Retina (tissue), 1 donor: ENCODE results near the gene GDPD5.

ENCODE experiments used
- DNase-seq: peaks from one replicate; pipeline ENCODE4 v3.0.0-alpha.2; 2016

GDPD5 gene

DNA sequence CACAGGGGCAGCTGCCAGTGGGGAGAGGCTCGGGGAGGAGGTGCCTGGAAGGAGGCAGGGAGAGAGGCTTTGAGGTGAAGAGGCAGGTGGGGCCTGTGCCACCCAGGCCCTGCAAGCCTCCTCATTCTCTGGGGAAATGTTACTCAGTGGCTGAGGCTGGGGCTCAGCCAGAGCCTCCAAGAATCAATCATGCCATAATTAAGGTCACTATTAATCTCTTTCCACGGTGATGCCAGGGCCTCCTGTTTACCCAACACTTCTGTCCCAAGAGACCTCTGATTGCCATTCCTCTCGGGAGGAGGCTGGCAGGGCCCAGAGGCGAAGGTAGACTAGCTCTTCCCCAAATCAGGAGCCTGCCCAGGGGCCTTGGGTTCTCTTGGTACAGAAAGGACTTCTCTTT, 38.4 kb downstream of the GDPD5 start:
- DNase-seq, result no peak

DNA sequence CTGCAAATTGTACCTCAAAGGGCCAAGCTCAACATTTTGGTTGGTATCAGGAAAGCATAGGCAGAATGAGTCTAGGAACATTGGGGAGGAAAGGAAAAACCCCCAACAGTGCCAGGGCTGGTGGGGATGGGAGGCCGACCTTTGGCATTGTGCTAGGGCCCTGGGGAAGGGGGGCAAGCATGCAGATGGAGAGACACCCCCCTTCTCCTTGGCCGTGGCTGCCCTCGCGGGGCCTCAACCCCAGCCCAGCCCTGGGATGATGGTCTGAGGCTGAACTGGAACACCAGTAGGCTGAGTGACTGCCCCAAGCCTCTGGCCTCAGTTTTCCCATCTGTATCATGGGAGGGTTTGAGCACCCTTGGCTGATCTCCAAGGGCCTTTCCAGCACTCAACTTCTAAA, 40.0 kb downstream of the GDPD5 start:
- no peak for DNase-seq

- no peak for DNase-seq
Observed at GRCh38 chr11:75482931-75483469, 42.7 kb downstream of the GDPD5 start.

- DNase-seq, result no peak
Observed at GRCh38 chr11:75481922-75482606, 43.7 kb downstream of the GDPD5 start.

GRCh38 chr11:75481223-75481921, 44.4 kb downstream of the GDPD5 start:
- DNase-seq, result no peak

DNA sequence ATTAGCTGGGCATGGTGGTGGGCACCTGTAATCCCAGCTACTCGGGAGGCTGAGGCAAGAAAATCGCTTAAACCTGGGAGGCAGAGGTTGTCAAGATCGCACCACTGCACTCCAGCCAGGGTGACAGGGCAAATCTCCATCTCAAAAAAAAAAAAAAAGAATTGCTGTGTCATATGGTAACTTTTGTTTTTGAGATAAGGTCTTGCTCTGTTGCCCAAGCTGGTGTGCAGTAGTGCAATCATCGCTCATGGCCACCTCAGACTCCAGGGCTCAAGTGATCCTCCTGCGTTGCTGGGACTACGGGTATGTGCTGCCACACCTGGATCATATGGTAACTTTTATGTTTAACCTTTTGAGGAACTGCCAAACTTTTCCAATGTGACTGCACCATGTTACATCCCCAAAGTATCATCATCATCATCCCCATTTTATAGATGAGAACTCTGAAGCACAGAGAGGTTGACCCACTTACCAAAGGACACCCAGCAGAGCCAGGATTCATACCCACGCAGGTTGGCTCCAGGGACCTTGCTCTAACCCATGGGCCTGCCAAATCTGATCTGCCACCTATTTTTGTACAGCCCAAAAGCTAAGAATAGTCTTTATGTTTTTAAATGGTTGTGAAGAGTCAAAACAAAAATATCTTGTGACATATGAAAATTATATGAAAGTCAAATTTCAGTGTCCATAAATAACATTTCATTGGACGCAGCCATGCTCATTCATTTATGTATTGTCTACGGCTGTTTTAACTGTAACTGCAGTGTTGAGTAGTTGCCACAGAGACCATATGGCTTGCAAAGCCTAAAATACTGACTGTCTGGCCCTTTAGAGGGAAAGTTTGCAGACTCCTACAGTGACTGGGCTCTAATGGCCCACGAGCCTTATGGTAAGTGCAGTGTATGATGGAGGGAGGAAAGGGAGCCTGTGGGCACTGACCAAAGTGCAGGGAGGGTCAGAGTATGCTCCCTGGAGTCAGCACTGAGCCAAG, 45.3 kb downstream of the GDPD5 start:
- no peak for DNase-seq

GRCh38 chr11:75479597-75480145, 46.1 kb downstream of the GDPD5 start:
- no peak for DNase-seq

DNA sequence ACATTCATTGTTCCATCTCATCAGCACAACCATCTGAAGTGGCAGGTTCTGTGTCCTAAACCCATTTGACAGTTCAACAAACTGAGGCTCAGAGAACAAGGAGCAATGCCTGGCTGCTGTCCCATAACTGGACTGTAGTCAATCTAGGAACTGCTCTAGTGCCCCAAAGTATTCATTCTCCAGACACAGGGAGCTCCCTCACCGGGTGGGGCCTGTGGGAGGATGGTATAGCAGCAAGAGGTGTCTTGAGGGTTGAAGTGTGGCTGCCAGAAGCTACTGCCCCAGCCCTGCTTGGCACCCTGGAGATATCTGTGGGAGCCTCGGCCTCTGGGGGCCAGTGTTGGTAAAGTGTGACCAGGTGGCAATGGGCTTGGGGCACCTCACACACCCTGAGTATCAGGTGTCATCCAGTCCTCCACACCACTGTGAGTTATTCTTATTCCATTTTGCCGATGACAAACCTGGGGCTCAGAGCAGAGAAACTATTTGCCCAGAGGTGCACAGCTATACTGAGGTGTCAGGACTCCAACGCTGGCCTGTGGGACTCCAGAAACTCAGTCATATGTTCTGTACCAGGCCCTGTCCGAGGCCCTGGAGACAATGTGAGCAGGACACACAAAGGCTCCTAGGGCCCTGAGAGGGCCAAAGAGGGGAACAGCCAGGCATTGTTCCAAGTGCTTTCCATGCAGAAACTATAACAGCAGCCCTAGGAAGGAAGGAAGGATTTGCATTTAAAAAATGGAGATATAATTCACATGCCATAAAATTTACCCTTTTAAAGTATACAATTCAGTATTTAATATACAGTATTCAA, 46.8 kb downstream of the GDPD5 start:
- DNase-seq, result no peak

DNA sequence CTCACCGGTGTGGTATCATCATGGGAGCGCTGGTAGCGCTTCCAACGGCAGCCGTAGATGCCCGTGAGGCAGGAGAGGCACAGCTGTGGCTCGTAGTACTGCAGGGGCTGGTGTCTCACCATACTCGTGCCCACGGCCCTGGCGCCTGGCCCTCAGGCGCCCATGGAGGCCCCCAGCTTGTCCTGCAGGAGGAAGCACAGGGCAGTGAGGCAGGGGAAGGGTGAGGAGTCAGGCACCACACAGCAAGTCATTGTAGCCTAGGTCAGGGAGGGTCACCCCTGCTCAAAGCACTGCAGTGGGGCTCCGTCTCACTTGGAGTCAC, 48.2 kb downstream of the GDPD5 start:
- no peak for DNase-seq

DNA sequence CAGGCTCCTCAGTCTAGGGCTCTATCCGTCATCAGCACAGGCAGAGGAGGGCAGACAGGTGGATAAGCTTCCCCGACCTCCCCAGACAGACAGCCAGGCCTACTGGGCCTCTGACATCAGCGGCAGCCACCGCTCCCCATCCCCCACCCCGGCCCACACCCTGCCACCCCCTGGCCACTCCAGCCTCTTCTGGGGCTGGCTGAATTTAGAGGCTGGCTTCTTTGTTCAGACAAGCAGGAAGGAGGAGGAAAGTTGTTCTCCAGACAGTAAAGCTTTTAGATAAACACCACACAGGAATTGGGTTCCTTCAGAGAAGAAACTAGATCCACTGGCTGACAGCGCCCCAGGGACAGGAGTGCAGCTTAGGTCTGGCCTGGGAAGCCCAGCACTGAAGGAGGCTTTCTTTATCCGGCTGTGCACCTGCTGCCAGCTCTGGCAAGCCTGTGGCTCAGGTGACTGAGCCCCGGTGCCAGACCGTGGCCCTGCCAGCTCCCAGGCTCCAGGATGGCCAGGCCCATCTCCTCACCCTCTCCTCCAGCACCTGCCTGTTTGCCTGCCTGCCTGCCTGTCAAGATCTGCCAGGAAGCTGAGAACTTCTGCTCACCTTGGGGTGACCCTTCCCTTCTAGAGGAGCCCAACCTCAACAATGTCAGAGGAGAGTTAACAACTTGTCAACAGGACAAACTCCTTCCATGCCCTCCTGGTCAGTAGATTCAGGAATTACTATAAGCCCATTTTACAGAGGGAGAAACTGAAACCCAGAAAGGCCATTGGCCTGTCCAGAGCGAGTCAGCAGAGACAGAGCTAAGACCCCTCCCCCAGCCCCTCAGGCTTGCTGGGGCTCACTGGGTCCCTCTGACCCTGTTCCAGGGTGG, 48.8 kb downstream of the GDPD5 start:
- no peak for DNase-seq

DNA sequence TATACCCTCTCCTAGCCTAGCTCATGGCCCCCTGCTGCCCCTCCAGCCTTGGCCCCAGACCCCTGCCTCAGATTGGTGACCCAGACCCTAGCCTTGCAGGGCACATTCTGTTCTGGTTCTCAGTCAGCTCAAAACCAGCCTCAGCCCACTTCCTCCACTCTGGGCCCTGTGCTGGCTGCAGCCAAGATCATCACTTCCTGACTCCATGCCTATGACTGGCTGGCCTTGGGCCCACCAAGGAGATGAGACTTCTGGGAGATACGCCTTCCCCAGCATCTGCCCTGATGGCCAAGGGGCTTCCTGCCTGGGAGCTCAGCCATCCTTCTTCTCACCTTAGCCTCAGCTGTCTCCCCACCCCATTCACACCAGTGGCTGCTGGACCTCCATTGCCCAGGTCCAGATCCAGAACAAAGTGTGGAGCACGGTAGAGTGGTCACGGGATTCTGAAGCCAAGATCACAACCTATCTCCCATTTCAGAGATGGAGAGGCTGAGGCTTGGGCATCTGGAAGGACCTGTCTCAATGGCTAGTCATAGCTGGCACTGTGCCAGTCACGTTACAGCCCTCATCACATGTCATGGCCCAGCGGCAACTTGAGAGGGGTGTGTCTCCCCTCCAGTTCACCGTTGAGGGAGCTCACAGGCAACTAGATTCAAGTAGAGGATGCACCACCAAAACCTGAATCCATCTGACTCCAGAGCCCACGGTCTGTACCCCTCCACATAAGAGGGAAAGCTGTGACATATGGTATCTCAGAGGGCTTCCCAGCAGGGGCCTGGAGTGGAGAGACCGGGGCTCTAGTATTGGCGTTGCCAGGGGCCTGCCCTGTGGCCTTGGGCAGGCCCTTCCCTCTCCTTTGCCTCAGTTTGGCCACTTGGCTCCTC, 49.7 kb downstream of the GDPD5 start:
- no peak for DNase-seq

- no peak for DNase-seq
Observed at GRCh38 chr11:75474878-75475766, 50.6 kb downstream of the GDPD5 start.

- DNase-seq, result no peak
Observed at GRCh38 chr11:75474240-75474639, 51.5 kb downstream of the GDPD5 start.

GRCh38 chr11:75473684-75474083, 52.1 kb downstream of the GDPD5 start:
- no peak for DNase-seq

GRCh38 chr11:75472081-75472732, 53.5 kb downstream of the GDPD5 start:
- DNase-seq, result no peak

DNA sequence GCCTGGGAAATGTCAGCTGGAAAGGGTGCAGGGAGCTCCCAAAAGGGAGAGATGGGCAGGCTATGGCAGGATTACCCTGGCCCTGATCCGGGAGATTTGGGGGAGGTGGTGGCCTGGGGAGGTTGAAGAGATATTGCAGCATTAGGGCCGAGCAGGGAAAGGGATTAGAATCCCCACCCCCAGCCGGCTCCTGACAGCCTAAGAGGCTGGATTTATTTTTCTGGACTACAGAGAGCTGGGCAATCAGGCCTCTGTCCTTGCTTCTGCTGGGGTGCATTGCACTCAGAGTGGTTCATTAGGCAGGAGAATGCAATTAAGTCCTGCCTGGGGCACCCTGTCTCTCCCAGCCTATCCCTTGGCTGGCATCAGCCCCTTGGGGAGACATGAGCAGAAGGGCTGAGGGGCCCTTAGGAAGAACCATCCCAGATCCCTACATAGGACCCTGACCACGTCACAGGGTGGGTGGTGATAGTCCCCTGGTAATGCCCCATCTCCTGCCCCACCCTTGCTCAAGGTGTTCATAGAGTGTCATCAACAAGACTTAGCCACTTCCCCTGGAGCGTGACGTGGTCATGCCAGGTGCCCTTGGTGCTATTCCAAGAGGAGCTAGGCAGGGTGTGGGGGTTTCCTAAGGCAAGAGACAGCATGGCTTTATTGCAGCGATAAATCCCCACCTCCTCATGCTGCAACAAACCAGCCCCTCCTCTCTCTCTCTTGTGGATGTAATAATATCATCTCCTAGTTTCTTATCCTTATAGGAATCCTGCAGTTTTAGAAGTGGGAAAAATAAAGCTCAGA, 54.4 kb downstream of the GDPD5 start:
- peak; percentile 44 for DNase-seq

DNA sequence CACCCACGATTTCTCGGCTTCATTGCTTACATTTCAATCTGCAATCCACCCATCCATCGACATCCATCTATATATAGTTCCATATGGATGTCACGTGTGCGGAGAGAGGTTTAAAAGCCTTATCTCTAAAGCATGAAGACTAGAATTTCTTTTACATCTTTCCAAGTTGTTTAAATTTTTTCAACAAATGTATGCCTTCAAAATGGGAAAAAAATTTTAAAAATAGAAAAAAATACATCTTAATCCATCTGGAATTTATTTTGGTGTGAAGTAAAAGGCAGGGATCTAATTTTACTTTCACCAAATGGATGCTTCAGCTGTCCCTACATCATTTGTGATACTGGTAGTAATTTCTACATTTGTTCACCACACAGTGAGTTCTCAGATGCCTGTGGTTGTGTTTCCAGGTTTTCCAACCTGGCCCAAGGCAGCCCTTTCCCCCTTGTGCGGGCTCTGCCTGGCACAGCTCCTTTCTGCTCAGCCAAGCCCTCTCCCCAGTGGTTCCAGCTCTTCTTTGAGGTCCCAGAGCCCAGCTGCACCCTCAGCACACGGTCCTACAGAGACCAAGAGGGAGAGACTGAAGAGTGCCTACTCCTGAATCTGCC, 55.2 kb downstream of the GDPD5 start:
- DNase-seq, result no peak
